Endothelial cell of umbilical vein (primary cell): Measurements from ENCODE around the gene RMDN2.

Experiments
- EZH2 ChIP-seq: IDR thresholded peaks from 2 replicates; pipeline ENCODE4 v1.6.1; 2012; ENCODE audit warnings: borderline replicate concordance, low read depth, mild to moderate bottlenecking, moderate library complexity, low read length, inconsistent platforms; ENCODE audit not compliant: severe bottlenecking
- FOS ChIP-seq: IDR thresholded peaks from 2 replicates; pipeline ENCODE4 v1.6.1; 2011; ENCODE audit warnings: mild to moderate bottlenecking, low read length, moderate library complexity, borderline replicate concordance; ENCODE audit not compliant: insufficient read depth
- GATA2 ChIP-seq: IDR thresholded peaks from 2 replicates; pipeline ENCODE4 v1.7.0; 2011; ENCODE audit warnings: low read depth, mild to moderate bottlenecking, moderate library complexity, mixed read lengths, low read length; ENCODE audit not compliant: insufficient read length, insufficient read depth
- JUN ChIP-seq: IDR thresholded peaks from 2 replicates; pipeline ENCODE4 v1.6.1; 2011; ENCODE audit warnings: borderline replicate concordance, low read depth; ENCODE audit not compliant: insufficient read length, insufficient read depth
- MYC ChIP-seq: IDR thresholded peaks from one replicate; pipeline ENCODE4 v1.6.1; 2011; ENCODE audit warnings: mild to moderate bottlenecking, low read depth, low read length
- POLR2A ChIP-seq: IDR thresholded peaks from 2 replicates; pipeline ENCODE4 v1.6.1; 2012; ENCODE audit warnings: low read depth, mild to moderate bottlenecking, control low read depth, low read length
- POLR2AphosphoS5 ChIP-seq: IDR thresholded peaks from 2 replicates; pipeline ENCODE4 v1.6.1; 2012; ENCODE audit warnings: low read depth, mild to moderate bottlenecking, control low read depth, low read length, moderate library complexity; ENCODE audit not compliant: insufficient read depth
- TF ChIP-seq, protein P1 (sequence below), 2 donors: IDR thresholded peaks; 1 replicate in 1 of 2; 2 replicates in 1 of 2; pipeline ENCODE4 v1.5.1; 2011; ENCODE audit warnings: low read length in 2 of 2, mild to moderate bottlenecking in 2 of 2, moderate library complexity in 2 of 2, control low read depth in 1 of 2, inconsistent platforms in 1 of 2, low read depth in 1 of 2; ENCODE audit not compliant: insufficient read depth in 1 of 2; ENCODE audit errors: extremely low read depth in 1 of 2
- TF ChIP-seq, protein P2 (sequence below): IDR thresholded peaks from 2 replicates; pipeline ENCODE4 v1.6.1; 2011; ENCODE audit not compliant: insufficient read depth, insufficient read length

DNA sequence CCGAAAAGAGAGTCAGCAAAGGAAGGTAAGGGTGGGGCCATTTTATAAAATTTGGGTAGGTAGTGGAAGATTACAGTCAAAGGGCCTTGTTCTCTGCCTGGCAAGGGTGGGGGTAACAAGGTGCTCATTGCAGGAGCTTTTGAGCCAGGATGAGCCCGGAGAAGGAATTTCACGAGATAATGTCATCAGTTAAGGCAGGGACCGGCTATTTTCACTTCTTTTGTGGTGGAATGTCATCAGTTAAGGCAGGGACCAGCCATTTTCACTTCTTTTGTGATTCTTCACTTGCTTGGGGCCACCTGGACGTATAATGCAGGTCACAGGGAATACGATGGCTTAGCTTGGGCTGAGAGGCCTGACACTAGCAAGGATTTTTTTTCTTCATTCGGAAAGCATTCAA is 92.7 kb downstream of the RMDN2 start:
- TF ChIP-seq, protein P1, sequence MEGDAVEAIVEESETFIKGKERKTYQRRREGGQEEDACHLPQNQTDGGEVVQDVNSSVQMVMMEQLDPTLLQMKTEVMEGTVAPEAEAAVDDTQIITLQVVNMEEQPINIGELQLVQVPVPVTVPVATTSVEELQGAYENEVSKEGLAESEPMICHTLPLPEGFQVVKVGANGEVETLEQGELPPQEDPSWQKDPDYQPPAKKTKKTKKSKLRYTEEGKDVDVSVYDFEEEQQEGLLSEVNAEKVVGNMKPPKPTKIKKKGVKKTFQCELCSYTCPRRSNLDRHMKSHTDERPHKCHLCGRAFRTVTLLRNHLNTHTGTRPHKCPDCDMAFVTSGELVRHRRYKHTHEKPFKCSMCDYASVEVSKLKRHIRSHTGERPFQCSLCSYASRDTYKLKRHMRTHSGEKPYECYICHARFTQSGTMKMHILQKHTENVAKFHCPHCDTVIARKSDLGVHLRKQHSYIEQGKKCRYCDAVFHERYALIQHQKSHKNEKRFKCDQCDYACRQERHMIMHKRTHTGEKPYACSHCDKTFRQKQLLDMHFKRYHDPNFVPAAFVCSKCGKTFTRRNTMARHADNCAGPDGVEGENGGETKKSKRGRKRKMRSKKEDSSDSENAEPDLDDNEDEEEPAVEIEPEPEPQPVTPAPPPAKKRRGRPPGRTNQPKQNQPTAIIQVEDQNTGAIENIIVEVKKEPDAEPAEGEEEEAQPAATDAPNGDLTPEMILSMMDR (IDR thresholded peaks at IDR 0.05; ENCODE audit: extremely low read depth in 1 of 2, insufficient read depth in 1 of 2, low read depth in 1 of 2, low read length in 2 of 2): no peak
- no peak for TF ChIP-seq EZH2
- TF ChIP-seq POLR2A: no peak
- no peak for TF ChIP-seq JUN
- TF ChIP-seq POLR2AphosphoS5: no peak
- no peak for TF ChIP-seq MYC
- TF ChIP-seq, protein P2, sequence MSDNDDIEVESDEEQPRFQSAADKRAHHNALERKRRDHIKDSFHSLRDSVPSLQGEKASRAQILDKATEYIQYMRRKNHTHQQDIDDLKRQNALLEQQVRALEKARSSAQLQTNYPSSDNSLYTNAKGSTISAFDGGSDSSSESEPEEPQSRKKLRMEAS: no peak
- TF ChIP-seq FOS: no peak
- no peak for TF ChIP-seq GATA2
